ENCODE measurements around the gene SAMD13. TPM values are rescaled to one million over a fixed set of nuclear protein-coding genes. Genes with fewer than 3 reads are reported as not detected.

Gene SAMD13
- total and polyA plus RNA-seq, 2 donors (not counting 3 experiments of a cell fraction or from before 2014, with no cell fraction given), result 1.2 to 4.8 TPM

DNA sequence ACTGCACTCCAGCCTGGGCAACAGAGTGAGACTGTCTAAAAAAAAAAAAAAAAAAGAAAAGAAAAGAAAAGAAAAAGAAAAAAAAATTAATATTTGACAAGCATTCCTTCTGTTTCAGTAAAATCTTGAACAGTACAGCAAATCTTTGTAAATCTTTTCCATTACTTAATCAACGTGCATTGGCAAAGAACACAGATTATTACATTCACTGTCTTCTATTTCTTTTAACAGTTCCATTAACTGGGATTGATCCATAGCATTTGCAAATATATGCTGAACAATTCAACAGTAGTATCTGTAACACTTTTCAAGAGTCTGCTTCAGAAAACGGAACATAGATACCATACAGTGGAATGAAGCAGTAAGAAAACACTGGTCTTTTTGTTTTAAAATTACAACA is 9.8 kb downstream of the SAMD13 start:
- H4K20me1 ChIP-seq (replicated peaks; ENCODE audit: control insufficient read depth, extremely low read depth, insufficient read depth, low read length), result no peaks in the 10 kb centered on the region
- no peak overlapping the region for H2AFZ ChIP-seq (ENCODE audit: low read depth, low read length)
- FAIRE-seq (no peak), DNase-seq (ENCODE audit: low read depth, low spot score) (no peak)
- intact Hi-C loops (cut with micrococcal nuclease), result no loop called here
- H3K9me1 ChIP-seq (replicated peaks; ENCODE audit: control insufficient read depth, extremely low read depth, insufficient read depth, low read length), result no peaks in the 10 kb centered on the region
- no peak overlapping the region for H3K4me3 ChIP-seq (replicated peaks in 1 of 3; ENCODE audit: insufficient read depth in 1 of 3, low read depth in 1 of 3, low read length in 3 of 3)
- H3K36me3 ChIP-seq (ENCODE audit: control insufficient read depth in 2 of 2, extremely low read depth in 1 of 2, insufficient read depth in 2 of 2, low read length in 2 of 2), result no peaks in the 10 kb centered on the region
- no peak overlapping the region for H3K4me2 ChIP-seq (ENCODE audit: insufficient read depth, low read length)
- H3K4me1 ChIP-seq (ENCODE audit: control insufficient read depth, extremely low read depth, insufficient read depth, low read length), result no peaks in the 10 kb centered on the region
- no peak overlapping the region for H3K9ac ChIP-seq (replicated peaks; ENCODE audit: extremely low read depth, insufficient read depth, low read length)
- no peak overlapping the region for H3K27ac ChIP-seq (ENCODE audit: insufficient read depth, low read depth, low read length)
- no peaks in the 10 kb centered on the region for H3K27me3 ChIP-seq (ENCODE audit: control insufficient read depth in 2 of 2, insufficient read depth in 2 of 2, low read length in 2 of 2)
- H3K79me2 ChIP-seq (ENCODE audit: control insufficient read depth, insufficient read depth, low read length), result no peaks in the 10 kb centered on the region
- ChIA-PET CTCF (interaction anchor here (1.3 kb wide), 1 partner anchor 11 kb away, joined by 4 read pairs; no protein-coding TSS in a partner anchor), POLR2A (no interaction called here)
- TF ChIP-seq POLR2A (IDR thresholded peaks at IDR 0.05; ENCODE audit: low read depth, low read length) (no peak), JUN (IDR thresholded peaks at IDR 0.05; ENCODE audit: borderline replicate concordance, insufficient read depth, insufficient read length, low read depth) (no peak), POLR2AphosphoS5 (IDR thresholded peaks at IDR 0.05; ENCODE audit: insufficient read depth, low read depth, low read length) (no peak), MYC (IDR thresholded peaks at IDR 0.05; ENCODE audit: low read depth, low read length) (no peak), FOS (IDR thresholded peaks at IDR 0.05; ENCODE audit: borderline replicate concordance, insufficient read depth, low read length) (no peak), GATA2 (IDR thresholded peaks at IDR 0.05; ENCODE audit: insufficient read depth, insufficient read length, low read depth, low read length) (no peak)
- TF ChIP-seq, protein P1, sequence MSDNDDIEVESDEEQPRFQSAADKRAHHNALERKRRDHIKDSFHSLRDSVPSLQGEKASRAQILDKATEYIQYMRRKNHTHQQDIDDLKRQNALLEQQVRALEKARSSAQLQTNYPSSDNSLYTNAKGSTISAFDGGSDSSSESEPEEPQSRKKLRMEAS (IDR thresholded peaks at IDR 0.05; ENCODE audit: insufficient read depth, insufficient read length), result no peak
- TF ChIP-seq, protein P2, sequence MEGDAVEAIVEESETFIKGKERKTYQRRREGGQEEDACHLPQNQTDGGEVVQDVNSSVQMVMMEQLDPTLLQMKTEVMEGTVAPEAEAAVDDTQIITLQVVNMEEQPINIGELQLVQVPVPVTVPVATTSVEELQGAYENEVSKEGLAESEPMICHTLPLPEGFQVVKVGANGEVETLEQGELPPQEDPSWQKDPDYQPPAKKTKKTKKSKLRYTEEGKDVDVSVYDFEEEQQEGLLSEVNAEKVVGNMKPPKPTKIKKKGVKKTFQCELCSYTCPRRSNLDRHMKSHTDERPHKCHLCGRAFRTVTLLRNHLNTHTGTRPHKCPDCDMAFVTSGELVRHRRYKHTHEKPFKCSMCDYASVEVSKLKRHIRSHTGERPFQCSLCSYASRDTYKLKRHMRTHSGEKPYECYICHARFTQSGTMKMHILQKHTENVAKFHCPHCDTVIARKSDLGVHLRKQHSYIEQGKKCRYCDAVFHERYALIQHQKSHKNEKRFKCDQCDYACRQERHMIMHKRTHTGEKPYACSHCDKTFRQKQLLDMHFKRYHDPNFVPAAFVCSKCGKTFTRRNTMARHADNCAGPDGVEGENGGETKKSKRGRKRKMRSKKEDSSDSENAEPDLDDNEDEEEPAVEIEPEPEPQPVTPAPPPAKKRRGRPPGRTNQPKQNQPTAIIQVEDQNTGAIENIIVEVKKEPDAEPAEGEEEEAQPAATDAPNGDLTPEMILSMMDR (IDR thresholded peaks at IDR 0.05; ENCODE audit: extremely low read depth in 1 of 2, insufficient read depth in 1 of 2, low read depth in 1 of 2, low read length in 2 of 2), result no peak
- no TSS peak for BruUV-seq (replicated peaks)
- no peaks in the 10 kb centered on the region for H3K9me3 ChIP-seq (replicated peaks; ENCODE audit: control insufficient read depth, insufficient read depth, low read length)
- dilution Hi-C loops (cut with MboI; ENCODE audit: extremely low pct_ligation_motif_present, low sequenced_read_pairs), result no loop called here

Data from endothelial cell of umbilical vein (primary cell).